Ovary (tissue), 1 donor: ENCODE measurements around the gene SDC4.

Experiments
- EP300 ChIP-seq: sonication (generic); formaldehyde crosslinking; IDR thresholded peaks from one replicate; pipeline ENCODE4 v1.6.1; 2017; ENCODE audit warnings: antibody characterized with exemption
- POLR2A ChIP-seq: fragments of 450-650 bp; IDR thresholded peaks from one replicate; pipeline ENCODE4 v1.6.1; 2017; ENCODE audit warnings: antibody characterized with exemption, mild to moderate bottlenecking, moderate library complexity

DNA sequence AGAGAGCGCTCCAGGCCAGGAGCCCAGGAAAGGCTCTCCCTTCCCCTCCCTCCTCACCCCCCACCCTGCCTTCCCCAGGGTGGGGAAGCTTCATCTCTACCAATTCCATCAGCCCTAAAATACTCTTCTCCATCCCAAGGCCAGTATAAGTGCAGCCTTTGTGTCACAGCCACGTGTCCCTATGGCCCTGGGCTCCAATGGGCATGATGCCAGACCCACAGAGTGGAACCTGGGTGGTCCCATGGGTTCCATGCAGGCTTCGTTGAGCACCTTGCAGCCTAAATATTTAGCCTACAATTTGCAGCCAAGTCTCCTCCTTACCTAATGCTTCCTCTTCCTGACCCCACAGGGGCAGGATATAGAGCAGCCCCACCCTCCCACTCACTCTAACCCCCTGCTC lies 39.1 kb downstream of the SDC4 start:
- no peak for TF ChIP-seq EP300
- no peak for TF ChIP-seq POLR2A
